ENCODE data around the gene SYMPK.
"Not testable (repeated sequence)": the region's sequence is repeated elsewhere in the genome, so short reads cannot be mapped to it uniquely, and the experiment has no call there.

SYMPK gene

GRCh38 chr19:45862564-45863334, at the start of gene SYMPK:
Gene SYMPK, minus strand, starts transcription at chr19:45863147. Its CDS starts 8,652 bp downstream, at chr19:45854495.
- peak; percentile 100 for DNase-seq

GRCh38 chr19:45911291-45911690, 48.3 kb upstream of the SYMPK start:
- no peak for DNase-seq

GRCh38 chr19:45908956-45909355, 46.0 kb upstream of the SYMPK start:
- DNase-seq, result no peak

- no peak for DNase-seq
These were observed 43.3 kb upstream of the SYMPK start for GRCh38 chr19:45906221-45906620.

GRCh38 chr19:45905011-45905410, 42.1 kb upstream of the SYMPK start:
- DNase-seq, result no peak

- DNase-seq, result peak; percentile 98
These were observed 40.0 kb upstream of the SYMPK start for GRCh38 chr19:45902651-45903625.

- DNase-seq, result peak; percentile 56
These were observed 39.1 kb upstream of the SYMPK start, which contains the start of gene MYPOP for GRCh38 chr19:45901912-45902650. Gene MYPOP, minus strand, starts transcription at chr19:45902613. Its CDS starts 840 bp downstream, at chr19:45901773.

- peak; percentile 41 for DNase-seq
These were observed 38.5 kb upstream of the SYMPK start for GRCh38 chr19:45901432-45901911.

GRCh38 chr19:45900738-45901431, 37.9 kb upstream of the SYMPK start:
- no peak for DNase-seq

GRCh38 chr19:45899919-45900589, 37.1 kb upstream of the SYMPK start:
- DNase-seq, result no peak

GRCh38 chr19:45899253-45899652, 36.3 kb upstream of the SYMPK start:
- DNase-seq, result no peak

GRCh38 chr19:45897261-45897812, 34.4 kb upstream of the SYMPK start:
- DNase-seq, result no peak

- not testable (repeated sequence) for DNase-seq
These were observed 33.1 kb upstream of the SYMPK start for GRCh38 chr19:45895983-45896599.

- no peak for DNase-seq
These were observed 32.6 kb upstream of the SYMPK start for GRCh38 chr19:45895519-45895972.

- DNase-seq, result no peak
These were observed 27.9 kb upstream of the SYMPK start for GRCh38 chr19:45890877-45891276.

- no peak for DNase-seq
These were observed 26.4 kb upstream of the SYMPK start for GRCh38 chr19:45889210-45889885.

- no peak for DNase-seq
These were observed 24.3 kb upstream of the SYMPK start for GRCh38 chr19:45887200-45887710.

GRCh38 chr19:45886427-45887199, 23.7 kb upstream of the SYMPK start:
- peak; percentile 97 for DNase-seq

Data from DMS53 (cell line).